ENCODE results near the gene CASP2. TPM values are rescaled to one million over a fixed set of nuclear protein-coding genes. Genes with fewer than 3 reads are reported as not detected.

The CASP2 gene
- total RNA-seq, 1 experiment from 2014 or later = 65.3 TPM

- H3T11ph ChIP-seq (ENCODE audit: low read length) = no peak overlapping the region
- H3K27me3 Mint-ChIP-seq (ENCODE audit: low read depth) = peaks cover under 1% of the 10 kb centered on the region
Observed at GRCh38 chr7:143292876-143293275, 4.7 kb downstream of the CASP2 start.

More at GRCh38 chr7:143292876-143293275, 4.7 kb downstream of the CASP2 start:
- peaks cover 5% of the 10 kb centered on the region for H3K23me2 ChIP-seq (ENCODE audit: insufficient read length, low read depth, low read length, poor library complexity, severe bottlenecking)
- H3K4me1 ChIP-seq (ENCODE audit: insufficient read depth, low read length) = no peaks in the 10 kb centered on the region; the same call in 1 of the 2 replicates
- no peak overlapping the region for H3K9ac ChIP-seq (ENCODE audit: extremely low read depth, insufficient read length, low read length)
- H4K8ac ChIP-seq (replicated peaks; ENCODE audit: insufficient read length, low read depth, low read length) = no peak overlapping the region
- Mint-ChIP-seq H3K9me3 (peaks cover under 1% of the 10 kb centered on the region in 2 experiments; a peak in 3 of 5 replicates), H3K4me3 (no peak overlapping the region), H3K36me3 (ENCODE audit: insufficient read depth in 1 of 3, low read depth in 3 of 3) (peaks cover 54 to 86% (median 73%) of the 10 kb centered on the region in 3 experiments), H3K4me1 (peaks cover 13 to 16% of the 10 kb centered on the region in 2 experiments), H3K27ac (no peak overlapping the region)
- no peak overlapping the region for H3K23ac ChIP-seq (ENCODE audit: insufficient read length, low read depth, low read length)
- no peak overlapping the region for H2BK5ac ChIP-seq (ENCODE audit: insufficient read length, low read length)
- H4K20me1 ChIP-seq (ENCODE audit: control insufficient read depth, insufficient read depth, insufficient read length) = no peaks in the 10 kb centered on the region
- no peak overlapping the region for H3K27ac ChIP-seq (ENCODE audit: insufficient read length, low read depth, low read length)
- H2AK5ac ChIP-seq (ENCODE audit: insufficient read length, low read length) = no peak overlapping the region
- H4K91ac ChIP-seq (ENCODE audit: insufficient read length, low read depth, low read length) = no peak overlapping the region
- H3K4ac ChIP-seq (ENCODE audit: low read depth, low read length) = no peak overlapping the region
- H2BK15ac ChIP-seq (ENCODE audit: low read depth, low read length) = no peak overlapping the region
- peaks cover 16% of the 10 kb centered on the region; the same call in 1 of the 2 replicates for H3K79me2 ChIP-seq (ENCODE audit: insufficient read depth, low read length)
- no peak overlapping the region for H2BK120ac ChIP-seq (ENCODE audit: low read depth, low read length, poor library complexity, severe bottlenecking)
- no peaks in the 10 kb centered on the region for H3K79me1 ChIP-seq (ENCODE audit: insufficient read depth, low read depth, low read length, poor library complexity, severe bottlenecking)
- no peak overlapping the region for H4K5ac ChIP-seq (ENCODE audit: insufficient read length, low read depth, low read length)
- no peaks in the 10 kb centered on the region for H3K9me3 ChIP-seq (ENCODE audit: control insufficient read depth, low read depth, low read length)
- no peak for DNase-seq
- TF ChIP-seq CTCF (conservative IDR thresholded peaks at IDR 0.05) = no peak
- no peak overlapping the region for H2BK20ac ChIP-seq (ENCODE audit: low read depth, low read length, poor library complexity, severe bottlenecking)
- WGBS (ENCODE audit: extremely low coverage, insufficient read length, low lambda C conversion rate) = no CpG with 5 or more reads among the region's 5 CpGs
- H2BK12ac ChIP-seq (ENCODE audit: insufficient read length, low read depth, low read length) = no peak overlapping the region
- no peaks in the 10 kb centered on the region for H3K27me3 ChIP-seq (ENCODE audit: insufficient read depth, low read length)
- no peak overlapping the region for H3K14ac ChIP-seq (ENCODE audit: insufficient read depth, low read length)
- no peak overlapping the region for H3K18ac ChIP-seq (ENCODE audit: insufficient read length, low read depth, low read length)
- no peak overlapping the region for H3K56ac ChIP-seq (ENCODE audit: insufficient read length, low read depth, low read length)
- H2AFZ ChIP-seq (ENCODE audit: low read length) = no peak overlapping the region
- H3K4me2 ChIP-seq (ENCODE audit: insufficient read depth, insufficient read length, low read length) = no peak overlapping the region
